GM12878 (cell line): Measurements from ENCODE around the gene PPT2. TPM values are rescaled to one million over a fixed set of nuclear protein-coding genes. Genes with fewer than 3 reads are reported as not detected.

Experiments used
- ASH2L ChIP-seq: fragments of 300-600, 200-600 bp; sonication (generic); IDR thresholded peaks from 2 replicates; pipeline ENCODE4 v1.6.1; 2017; ENCODE audit warnings: low read depth, mild to moderate bottlenecking, borderline replicate concordance
- BACH1 ChIP-seq: fragments of 450-650 bp; IDR thresholded peaks from 2 replicates; pipeline ENCODE4 v1.6.1; 2017; ENCODE audit warnings: mild to moderate bottlenecking, borderline replicate concordance
- BCL11A ChIP-seq: IDR thresholded peaks from 2 replicates; pipeline ENCODE4 v1.6.1; 2011; ENCODE audit warnings: low read depth, low read length
- BRCA1 ChIP-seq: IDR thresholded peaks from 2 replicates; pipeline ENCODE4 v1.6.1; 2011; ENCODE audit warnings: low read depth, low read length, improper control_type of control experiment
- CBFB ChIP-seq: IDR thresholded peaks from 2 replicates; pipeline ENCODE4 v1.6.1; 2016; ENCODE audit warnings: antibody characterized with exemption, low read depth
- CEBPB ChIP-seq, 2 experiments: fragments of 150-350 bp in 1 of 2; IDR thresholded peaks; 2 replicates each; pipeline ENCODE4 v1.6.1; 2012 to 2014; ENCODE audit warnings: low read depth in 2 of 2, low read length in 2 of 2, borderline replicate concordance in 1 of 2, inconsistent platforms in 1 of 2
- GABPA ChIP-seq: IDR thresholded peaks from 2 replicates; pipeline ENCODE4 v1.6.1; 2014; ENCODE audit warnings: antibody characterized with exemption, low read depth, mild to moderate bottlenecking, inconsistent platforms
- GATAD2B ChIP-seq: fragments of 450-650 bp; conservative IDR thresholded peaks from 2 replicates; pipeline ENCODE4 v1.6.1; 2017; ENCODE audit warnings: low read depth, mild to moderate bottlenecking, moderate library complexity
- HDAC2 ChIP-seq: fragments of 200-600 bp; sonication (generic); IDR thresholded peaks from 2 replicates; pipeline ENCODE4 v1.6.1; 2017
- MYC ChIP-seq: IDR thresholded peaks from 2 replicates; pipeline ENCODE4 v1.6.1; 2011; ENCODE audit warnings: mild to moderate bottlenecking, low read length, moderate library complexity, inconsistent platforms; ENCODE audit not compliant: insufficient read depth, insufficient replicate concordance, insufficient read length, severe bottlenecking
- SIX5 ChIP-seq: IDR thresholded peaks from 2 replicates; pipeline ENCODE4 v1.6.1; 2011; ENCODE audit warnings: mild to moderate bottlenecking, low read depth, low read length, moderate library complexity; ENCODE audit not compliant: severe bottlenecking
- SREBF2 ChIP-seq: IDR thresholded peaks from 2 replicates; pipeline ENCODE4 v1.6.1; 2012; ENCODE audit warnings: mild to moderate bottlenecking, low read length
- SUPT20H ChIP-seq: IDR thresholded peaks from 2 replicates; pipeline ENCODE4 v1.6.1; 2011; ENCODE audit warnings: low read depth, mild to moderate bottlenecking, low read length, moderate library complexity, borderline replicate concordance; ENCODE audit not compliant: control insufficient read depth
- ZBTB11 ChIP-seq: fragments of 450-650 bp; formaldehyde crosslinking; IDR thresholded peaks from 2 replicates; pipeline ENCODE4 v1.5.0; 2022; ENCODE audit warnings: mild to moderate bottlenecking, missing genetic modification characterization
- ZNF24 ChIP-seq: fragments of 450-650 bp; IDR thresholded peaks from 2 replicates; pipeline ENCODE4 v1.6.1; 2017; ENCODE audit warnings: antibody characterized with exemption, mild to moderate bottlenecking
- polyA plus RNA-seq, 11 experiments: library from polyadenylated mRNA; depleted of rRNA in 4 of 11; unstranded in 6 of 11; stranded (reverse) in 5 of 11; fragments of >200 nt; fragmentation: Nextera tagmentation in 4 of 11; fragmentation: Illumina TruSeq in 1 of 11; extraction: Ambion mirVana in 4 of 11; extraction: Trizol in 1 of 11; gene quantifications; 1 replicate in 1 of 11; 2 replicates in 10 of 11; pipeline versions ENCODE4 v1.2.1 to v1.2.3, GENCODE V29; 2011 to 2016; ENCODE audit warnings: inconsistent platforms in 2 of 11, missing spikeins in 2 of 11, low read depth in 1 of 11
- total RNA-seq, 4 experiments: library from RNA; depleted of rRNA in 3 of 4; stranded (reverse); fragments of >200 nt in 3 of 4; fragmentation: Illumina TruSeq in 1 of 4; extraction: Trizol in 1 of 4; gene quantifications; 2 replicates each; pipeline versions ENCODE4 v1.2.1 to v1.2.3, GENCODE V29; 2013 to 2021

PPT2 gene
- total and polyA plus RNA-seq, 10 of the 15 experiments (the other 5 are each of a cell fraction or from before 2014, with no cell fraction given): 1.3 to 25.5 (median 5.5) TPM

GRCh38 chr6:32190054-32190851, 36.3 kb downstream of the PPT2 start, which contains the start of gene PBX2 (continued):
- 0 out of 2 replicates have a peak, but pooled peaks have one; percentile 40 for TF ChIP-seq CBFB
- no peak for TF ChIP-seq HDAC2
- no peak for TF ChIP-seq ASH2L
- TF ChIP-seq CEBPB (IDR thresholded peaks at IDR 0.05; ENCODE audit: borderline replicate concordance in 1 of 2, low read depth in 2 of 2, low read length in 2 of 2): no peak
- no peak for TF ChIP-seq MYC
- no peak for TF ChIP-seq ZBTB11 (CRISPR knock-in tag)
- no peak for TF ChIP-seq GABPA
- peak; percentile 51; the same call in 1 of the 2 replicates for TF ChIP-seq BCL11A
- TF ChIP-seq SUPT20H: no peak
- peak; percentile 84 for TF ChIP-seq BACH1
- TF ChIP-seq SIX5: no peak
- TF ChIP-seq GATAD2B: peak; percentile 83
- TF ChIP-seq ZNF24: no peak
- no peak for TF ChIP-seq BRCA1
- TF ChIP-seq SREBF2: no peak
